Common myeloid progenitor, CD34-positive (primary cell): Measurements from ENCODE around the gene FOXK1.
A peak's percentile ranks its signal among the peaks of the same experiment; 100 is the strongest.
"Not testable (repeated sequence)": the region's sequence is repeated elsewhere in the genome, so short reads cannot be mapped to it uniquely, and the experiment has no call there.

Experiments
- CTCF ChIA-PET: fragments of 350-600 bp; sonication (Branson Sonifier 250); formaldehyde crosslinking; loops from one replicate; lab custom pipeline; 2021; ENCODE audit warnings: antibody characterized with exemption; lab: Charles Lee
- POLR2A ChIA-PET: fragments of 350-600 bp; sonication (Branson Sonifier 250); formaldehyde crosslinking; loops from one replicate; lab custom pipeline; 2021; ENCODE audit warnings: antibody characterized with exemption; lab: Charles Lee
- DNase-seq, 3 donors: peaks; one replicate each; pipeline versions ENCODE4 v3.0.0 to v3.0.0-alpha.2; 2013
- H3K27ac ChIP-seq, 2 experiments: 1 replicate in 1 of 2; 2 replicates in 1 of 2; pipeline ENCODE4 v1.7.0; 2013; ENCODE audit warnings: inconsistent platforms in 2 of 2, low read length in 2 of 2, mild to moderate bottlenecking in 2 of 2, low read depth in 1 of 2, moderate library complexity in 1 of 2; ENCODE audit not compliant: severe bottlenecking in 2 of 2, insufficient read depth in 1 of 2, poor library complexity in 1 of 2
- H3K27me3 ChIP-seq, 5 experiments: replicated peaks in 2 of 5; 1 replicate in 3 of 5; 2 replicates in 2 of 5; pipeline versions ENCODE4 v1.6.1 to v1.7.0; 2013; ENCODE audit warnings: low read length in 4 of 5, mild to moderate bottlenecking in 2 of 5, moderate library complexity in 2 of 5, inconsistent platforms in 1 of 5; ENCODE audit not compliant: insufficient read depth in 5 of 5, control insufficient read depth in 4 of 5
- H3K36me3 ChIP-seq, 4 experiments: 1 replicate in 2 of 4; 2 replicates in 2 of 4; pipeline versions ENCODE4 v1.6.1 to v1.7.0; 2013; ENCODE audit warnings: low read length in 3 of 4, control low read depth in 1 of 4, mild to moderate bottlenecking in 1 of 4; ENCODE audit not compliant: control insufficient read depth in 4 of 4, insufficient read depth in 4 of 4
- H3K4me1 ChIP-seq, 4 experiments: 1 replicate in 3 of 4; 2 replicates in 1 of 4; pipeline versions ENCODE4 v1.6.1 to v1.7.1; 2013; ENCODE audit warnings: low read length in 3 of 4, mild to moderate bottlenecking in 3 of 4, control low read depth in 1 of 4, inconsistent platforms in 1 of 4, moderate library complexity in 1 of 4; ENCODE audit not compliant: control insufficient read depth in 4 of 4, insufficient read depth in 4 of 4; ENCODE audit errors: control extremely low read depth in 1 of 4
- H3K4me3 ChIP-seq, 7 experiments: 1 replicate in 4 of 7; 2 replicates in 3 of 7; pipeline versions ENCODE4 v1.5.1 to v1.7.0; 2013; ENCODE audit warnings: mild to moderate bottlenecking in 7 of 7, low read length in 6 of 7, moderate library complexity in 6 of 7, inconsistent platforms in 2 of 7, low read depth in 2 of 7, control low read depth in 1 of 7; ENCODE audit not compliant: insufficient read depth in 4 of 7, control insufficient read depth in 1 of 7; ENCODE audit errors: extremely low read depth in 1 of 7
- H3K9me3 ChIP-seq, 5 experiments: 1 replicate in 4 of 5; 2 replicates in 1 of 5; pipeline versions ENCODE4 v1.6.1 to v1.7.1; 2013; ENCODE audit warnings: low read length in 4 of 5, mild to moderate bottlenecking in 2 of 5, inconsistent platforms in 1 of 5, low read depth in 1 of 5, moderate library complexity in 1 of 5; ENCODE audit not compliant: control insufficient read depth in 4 of 5, insufficient read depth in 2 of 5; ENCODE audit errors: control extremely low read depth in 1 of 5
- WGBS: methylation state at CpG from one replicate; pipeline ENCODE4 v1.1.5; 2013; ENCODE audit not compliant: insufficient coverage; 5-methylcytosine and 5-hydroxymethylcytosine counted together

Gene FOXK1

DNA sequence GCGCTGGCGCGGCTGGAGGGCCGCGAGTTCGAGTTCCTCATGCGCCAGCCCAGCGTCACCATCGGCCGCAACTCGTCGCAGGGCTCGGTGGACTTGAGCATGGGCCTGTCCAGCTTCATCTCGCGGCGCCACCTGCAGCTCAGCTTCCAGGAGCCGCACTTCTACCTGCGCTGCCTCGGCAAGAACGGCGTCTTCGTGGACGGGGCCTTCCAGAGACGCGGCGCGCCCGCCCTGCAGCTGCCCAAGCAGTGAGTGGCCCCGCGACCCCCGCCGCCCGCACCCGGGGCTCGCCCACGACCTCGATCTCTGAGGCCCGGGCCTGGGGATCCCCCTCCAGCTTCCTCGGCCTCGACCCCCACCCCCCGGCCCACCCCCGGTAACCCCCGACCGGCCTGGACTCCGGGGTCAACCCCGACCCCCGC, 537 bp downstream of the FOXK1 start:
- H3K27ac ChIP-seq, result peak overlapping the region; percentile 75 to 91
- no peaks in the 10 kb centered on the region for H3K9me3 ChIP-seq
- WGBS, result under 1% methylated on average over 37 of the region's 47 CpGs
- peaks cover 0 to 8% (median 2%) of the 10 kb centered on the region in 4 experiments for H3K36me3 ChIP-seq
- H3K4me1 ChIP-seq, result peaks cover 0 to 26% (median 24%) of the 10 kb centered on the region in 4 experiments
- H3K4me3 ChIP-seq, result peak overlapping the region; percentile 62 to 96 (median 83)
- peak in 2 of 3 donors; percentile 34 to 48 for DNase-seq
- POLR2A ChIA-PET, result interaction anchor here (0.8 to 1.7 kb wide), 2 partner anchors 28 to 41 kb away, joined by 3 to 14 read pairs; no protein-coding TSS in a partner anchor
- CTCF ChIA-PET, result interaction anchor here (0.5 to 5.2 kb wide), 7 partner anchors 10 to 173 kb away, joined by 3 to 23 read pairs (median 3); no protein-coding TSS in a partner anchor
- H3K27me3 ChIP-seq, result no peaks in the 10 kb centered on the region

DNA sequence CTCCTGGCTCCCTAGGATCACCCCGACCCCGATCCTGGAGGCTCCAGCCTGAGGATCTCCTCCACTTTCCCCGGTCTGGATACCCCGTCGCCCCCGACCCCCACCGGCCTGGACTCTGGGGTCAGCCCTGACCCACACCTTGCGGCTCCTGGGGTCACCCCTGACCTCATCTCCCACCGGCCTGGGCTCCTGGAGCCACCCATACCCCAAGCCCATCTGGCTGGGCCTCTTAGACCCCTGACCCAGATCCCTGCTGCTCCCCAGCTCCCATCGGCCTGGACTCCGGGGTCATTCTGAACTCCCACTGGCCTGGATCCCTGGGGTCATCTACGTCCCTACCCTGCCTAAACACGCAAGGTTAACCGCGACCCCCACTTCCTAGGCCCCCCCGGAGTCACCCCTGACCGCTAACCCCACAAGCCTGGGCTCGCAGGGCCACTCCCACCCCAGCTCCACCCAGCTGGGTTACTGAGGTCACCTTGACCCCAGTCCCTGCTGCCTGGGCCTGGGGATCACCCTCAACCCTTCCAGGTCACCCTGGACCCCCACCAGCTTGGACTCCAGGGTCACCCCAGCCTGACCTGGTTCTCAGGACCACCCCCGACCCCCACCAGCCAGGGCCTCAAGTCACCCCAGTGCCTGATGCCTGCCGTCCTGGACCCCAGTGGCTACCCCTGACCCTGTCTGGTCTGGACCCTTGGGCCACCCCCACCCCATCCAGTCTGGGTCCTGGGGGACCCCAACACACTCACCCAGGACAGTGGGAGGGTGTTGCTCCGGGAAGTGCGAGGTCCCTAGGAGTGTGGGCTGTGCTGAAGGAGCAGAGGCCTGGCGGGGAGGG, 1.2 kb downstream of the FOXK1 start:
- no peak for DNase-seq
- Histone ChIP-seq H3K36me3 (peaks cover 0 to 8% (median 2%) of the 10 kb centered on the region in 4 experiments), H3K27me3 (no peaks in the 10 kb centered on the region), H3K4me3 (peak overlapping the region; percentile 62 to 96 (median 83)), H3K27ac (peak overlapping the region; percentile 75 to 91), H3K9me3 (no peaks in the 10 kb centered on the region), H3K4me1 (peaks cover 0 to 26% (median 24%) of the 10 kb centered on the region in 4 experiments)
- ChIA-PET POLR2A (interaction anchor here (0.8 kb wide), 1 partner anchor 27 kb away, joined by 3 read pairs; no protein-coding TSS in a partner anchor), CTCF (interaction anchor here (0.5 to 5.2 kb wide), 7 partner anchors 10 to 172 kb away, joined by 3 to 23 read pairs (median 3); no protein-coding TSS in a partner anchor)
- WGBS, result 3% methylated on average over 11 of the region's 23 CpGs

DNA sequence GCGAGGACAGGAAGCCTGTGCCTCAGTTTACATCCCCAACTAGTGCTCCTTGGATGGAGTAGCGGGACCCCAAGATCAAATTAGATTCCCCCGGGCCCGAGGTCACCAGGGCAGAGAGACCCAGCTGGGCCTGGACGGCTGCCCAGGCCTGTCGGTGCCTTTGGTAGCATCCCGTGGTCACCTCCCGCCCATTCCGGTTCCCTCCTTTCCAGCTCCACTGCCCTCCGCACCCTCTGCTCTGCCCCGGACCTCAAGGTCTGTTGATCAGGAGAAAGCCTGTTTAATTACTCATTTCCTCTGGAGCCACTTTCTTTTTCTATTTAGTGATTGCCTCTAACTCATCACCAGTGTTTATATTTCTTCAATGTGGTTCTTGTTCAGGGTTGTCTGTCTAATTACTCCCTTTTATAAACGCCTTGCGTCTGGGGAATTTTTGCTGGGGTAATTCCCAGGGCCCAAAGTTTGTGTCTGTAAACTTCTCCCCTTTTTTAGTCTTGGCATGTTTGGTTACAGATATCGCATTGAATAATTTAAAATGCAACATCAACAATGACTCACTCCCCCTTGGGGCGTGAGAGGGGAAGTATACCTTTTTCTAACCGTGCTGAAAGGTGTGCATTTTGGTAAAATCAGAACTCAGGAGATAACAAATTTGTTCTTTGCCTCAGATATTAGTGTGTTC, 1.9 kb downstream of the FOXK1 start:
- H3K27me3 ChIP-seq, result no peaks in the 10 kb centered on the region
- peak overlapping the region; percentile 75 to 91 for H3K27ac ChIP-seq
- DNase-seq, result peak in 2 of 3 donors; percentile 51 to 61
- POLR2A ChIA-PET, result no interaction called here
- CTCF ChIA-PET, result interaction anchor here (0.6 to 5.2 kb wide), 6 partner anchors 21 to 59 kb away, joined by 3 to 23 read pairs (median 4); no protein-coding TSS in a partner anchor
- peaks cover 0 to 26% (median 24%) of the 10 kb centered on the region in 4 experiments for H3K4me1 ChIP-seq
- no peaks in the 10 kb centered on the region for H3K9me3 ChIP-seq
- H3K36me3 ChIP-seq, result peaks cover 0 to 8% (median 3%) of the 10 kb centered on the region in 4 experiments
- peak overlapping the region; percentile 28 to 96 (median 83) for H3K4me3 ChIP-seq
- WGBS, result 0% methylated on average over 12 of the region's 16 CpGs

DNA sequence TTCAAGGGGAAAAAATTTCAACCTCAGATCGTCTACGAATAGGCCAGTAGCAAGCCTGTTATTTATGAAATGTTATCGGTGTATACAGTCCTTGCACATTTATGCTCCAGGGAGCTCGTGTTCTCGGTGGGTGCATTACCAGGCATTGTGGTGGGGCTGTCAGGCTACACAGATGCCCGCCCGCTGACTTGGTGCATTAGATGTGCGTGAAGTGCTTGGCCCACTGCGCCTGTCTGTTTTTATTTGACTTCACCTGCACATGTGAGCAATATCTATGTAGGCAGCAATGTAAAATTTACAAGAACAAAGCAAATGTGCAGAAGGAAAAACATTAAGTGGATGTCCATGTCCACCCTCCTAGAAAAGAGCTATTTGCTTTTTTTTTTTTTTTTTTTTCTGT, 2.8 kb downstream of the FOXK1 start:
- Histone ChIP-seq H3K4me3 (peak overlapping the region in 6 of 7 experiments; percentile 79 to 96 (median 85)), H3K36me3 (peaks cover 2 to 13% (median 4%) of the 10 kb centered on the region in 4 experiments), H3K4me1 (peaks cover 0 to 28% (median 24%) of the 10 kb centered on the region in 4 experiments), H3K9me3 (no peaks in the 10 kb centered on the region), H3K27ac (peak overlapping the region; percentile 1 to 91), H3K27me3 (no peaks in the 10 kb centered on the region)
- POLR2A ChIA-PET, result interaction anchor here (0.6 kb wide), 1 partner anchor 90 kb away, joined by 3 read pairs; the partner anchor contains the start of gene AP5Z1
- 81% methylated on average over 7 of the region's 9 CpGs for WGBS
- CTCF ChIA-PET, result interaction anchor here (0.6 to 5.2 kb wide), 7 partner anchors 13 to 54 kb away, joined by 3 to 23 read pairs (median 6); no protein-coding TSS in a partner anchor
- no peak for DNase-seq

DNA sequence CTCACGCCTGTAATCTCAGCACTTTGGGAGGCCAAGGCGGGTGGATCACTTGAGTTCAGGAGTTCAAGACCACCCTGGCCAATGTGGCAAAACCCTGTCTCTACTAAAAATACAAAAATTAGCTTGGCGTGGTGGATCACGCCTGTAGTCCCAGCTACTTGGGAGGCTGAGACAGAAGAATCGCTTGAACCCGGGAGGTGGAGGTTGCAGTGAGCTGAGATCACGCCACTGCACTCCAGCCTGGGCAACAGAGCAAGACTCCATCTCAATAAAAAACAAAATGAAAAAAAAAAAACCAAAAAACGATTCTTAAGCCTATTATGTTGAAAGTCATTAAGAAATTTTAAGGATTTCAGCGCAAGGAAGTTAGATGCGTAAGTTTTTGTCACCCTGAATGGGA, 3.6 kb downstream of the FOXK1 start:
- H3K9me3 ChIP-seq, H3K27ac ChIP-seq, POLR2A ChIA-PET, DNase-seq, H3K27me3 ChIP-seq, H3K4me3 ChIP-seq: not testable (repeated sequence)
- 100% methylated on average over 6 of the region's 10 CpGs for WGBS
- Histone ChIP-seq H3K4me1 (peaks cover 0 to 30% (median 24%) of the 10 kb centered on the region in 4 experiments), H3K36me3 (peaks cover 2 to 16% (median 4%) of the 10 kb centered on the region in 4 experiments)
- CTCF ChIA-PET, result interaction anchor here (0.9 to 5.2 kb wide), 7 partner anchors 9 to 45 kb away, joined by 3 to 23 read pairs (median 6); no protein-coding TSS in a partner anchor

DNA sequence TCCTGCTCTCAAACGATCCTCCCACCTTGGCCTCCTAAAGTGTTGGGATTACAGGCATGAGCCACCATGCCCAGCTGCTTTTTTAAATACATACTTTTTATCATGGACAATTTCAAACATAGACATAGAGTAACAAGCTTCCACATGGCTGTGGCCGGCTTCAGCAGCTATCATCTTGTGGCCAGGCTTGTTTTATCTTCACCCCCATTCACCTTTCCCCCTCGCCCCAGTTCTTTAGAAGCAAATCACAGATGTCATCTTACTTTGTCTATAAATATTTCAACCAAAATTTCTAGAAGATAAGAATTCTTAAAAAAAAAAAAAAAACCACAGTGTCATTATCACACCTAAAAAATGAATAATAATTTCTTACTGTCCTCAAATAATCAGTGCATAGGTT, 5.9 kb downstream of the FOXK1 start:
- POLR2A ChIA-PET, result no interaction called here
- CTCF ChIA-PET, result interaction anchor here (1.3 kb wide), 1 partner anchor 36 kb away, joined by 3 read pairs; no protein-coding TSS in a partner anchor
- DNase-seq, result peak in 1 of 3 donors; percentile 46
- H3K4me1 ChIP-seq, result peaks cover 0 to 27% (median 19%) of the 10 kb centered on the region in 4 experiments
- H3K4me3 ChIP-seq, result no peak overlapping the region
- no peak overlapping the region for H3K27ac ChIP-seq
- no peaks in the 10 kb centered on the region for H3K9me3 ChIP-seq
- H3K36me3 ChIP-seq, result peaks cover 2 to 16% (median 4%) of the 10 kb centered on the region in 4 experiments
- 88% methylated on average over 2 of the region's 3 CpGs for WGBS
- no peaks in the 10 kb centered on the region for H3K27me3 ChIP-seq
